Smooth muscle cell (in vitro differentiated cells): ENCODE measurements around the gene TMOD1. TPM values are rescaled to one million over a fixed set of nuclear protein-coding genes. Genes with fewer than 3 reads are reported as not detected.

Source experiments
- DNase-seq: peaks from one replicate; lab custom pipeline; 2025; ENCODE audit not compliant: unreplicated experiment; lab: John Stamatoyannopoulos, UW
- H2AFZ ChIP-seq: fragments of 200-600 bp; sonication (generic); 2 replicates; pipeline ENCODE4 v1.6.0; 2016; ENCODE audit warnings: antibody characterized with exemption, low read depth, mild to moderate bottlenecking
- H3F3A ChIP-seq: fragments of 200-600 bp; sonication (generic); 2 replicates; pipeline ENCODE4 v1.6.0; 2017; ENCODE audit warnings: antibody characterized with exemption, low read depth
- H3K27ac ChIP-seq: fragments of 200-600 bp; sonication (generic); 2 replicates; pipeline ENCODE4 v1.5.1; 2016; ENCODE audit warnings: low read depth, mild to moderate bottlenecking
- H3K27me3 ChIP-seq: fragments of 200-600 bp; sonication (generic); 2 replicates; pipeline ENCODE4 v1.6.1; 2016; ENCODE audit warnings: low read depth, mild to moderate bottlenecking
- H3K36me3 ChIP-seq: fragments of 200-600 bp; sonication (generic); 2 replicates; pipeline ENCODE4 v1.5.1; 2016; ENCODE audit warnings: low read depth
- H3K4me1 ChIP-seq: fragments of 200-600 bp; sonication (generic); 2 replicates; pipeline ENCODE4 v1.5.1; 2016; ENCODE audit warnings: low read depth
- H3K4me2 ChIP-seq: fragments of 200-600 bp; sonication (generic); 2 replicates; pipeline ENCODE4 v1.6.0; 2016; ENCODE audit warnings: mild to moderate bottlenecking
- H3K4me3 ChIP-seq: fragments of 200-600 bp; sonication (generic); 2 replicates; pipeline ENCODE4 v1.5.1; 2016; ENCODE audit warnings: mild to moderate bottlenecking
- H3K79me2 ChIP-seq: fragments of 200-600 bp; sonication (generic); 2 replicates; pipeline ENCODE4 v1.6.0; 2016; ENCODE audit warnings: low read depth, mild to moderate bottlenecking
- H3K9ac ChIP-seq: fragments of 200-600 bp; sonication (generic); 2 replicates; pipeline ENCODE4 v1.6.0; 2016; ENCODE audit warnings: low read depth
- H3K9me3 ChIP-seq: fragments of 200-600 bp; sonication (generic); replicated peaks from 2 replicates; pipeline ENCODE4 v1.5.1; 2016; ENCODE audit warnings: low read depth
- H4K20me1 ChIP-seq: fragments of 200-600 bp; sonication (generic); 2 replicates; pipeline ENCODE4 v1.6.0; 2016; ENCODE audit warnings: low read depth
- WGBS: methylation state at CpG from one replicate; pipeline ENCODE4 v1.1.7; 2016; ENCODE audit warnings: low lambda C conversion rate; 5-methylcytosine and 5-hydroxymethylcytosine counted together
- polyA plus RNA-seq: library from polyadenylated mRNA; unstranded; fragments of >200 nt; fragmentation: Nextera tagmentation; extraction: Ambion mirVana; gene quantifications from 2 replicates; pipeline ENCODE4 v1.2.1, GENCODE V29; 2016
- total RNA-seq: library from RNA; depleted of rRNA; stranded (reverse); fragments of >200 nt; gene quantifications from 2 replicates; pipeline ENCODE4 v1.2.3, GENCODE V29; 2014
- TF ChIP-seq, protein P1 (sequence below): fragments of 200-600 bp; sonication (generic); IDR thresholded peaks from 2 replicates; pipeline ENCODE4 v1.5.1; 2017; ENCODE audit warnings: borderline replicate concordance, mild to moderate bottlenecking, antibody characterized with exemption; ENCODE audit not compliant: insufficient read depth, poor library complexity, severe bottlenecking

TMOD1 gene
- total and polyA plus RNA-seq, 2 experiments from 2014 or later: 0.18 to 0.19 TPM

GRCh38 chr9:97511655-97512427 lies 10.4 kb downstream of the TMOD1 start:
- TF ChIP-seq, protein P1, sequence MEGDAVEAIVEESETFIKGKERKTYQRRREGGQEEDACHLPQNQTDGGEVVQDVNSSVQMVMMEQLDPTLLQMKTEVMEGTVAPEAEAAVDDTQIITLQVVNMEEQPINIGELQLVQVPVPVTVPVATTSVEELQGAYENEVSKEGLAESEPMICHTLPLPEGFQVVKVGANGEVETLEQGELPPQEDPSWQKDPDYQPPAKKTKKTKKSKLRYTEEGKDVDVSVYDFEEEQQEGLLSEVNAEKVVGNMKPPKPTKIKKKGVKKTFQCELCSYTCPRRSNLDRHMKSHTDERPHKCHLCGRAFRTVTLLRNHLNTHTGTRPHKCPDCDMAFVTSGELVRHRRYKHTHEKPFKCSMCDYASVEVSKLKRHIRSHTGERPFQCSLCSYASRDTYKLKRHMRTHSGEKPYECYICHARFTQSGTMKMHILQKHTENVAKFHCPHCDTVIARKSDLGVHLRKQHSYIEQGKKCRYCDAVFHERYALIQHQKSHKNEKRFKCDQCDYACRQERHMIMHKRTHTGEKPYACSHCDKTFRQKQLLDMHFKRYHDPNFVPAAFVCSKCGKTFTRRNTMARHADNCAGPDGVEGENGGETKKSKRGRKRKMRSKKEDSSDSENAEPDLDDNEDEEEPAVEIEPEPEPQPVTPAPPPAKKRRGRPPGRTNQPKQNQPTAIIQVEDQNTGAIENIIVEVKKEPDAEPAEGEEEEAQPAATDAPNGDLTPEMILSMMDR: no peak
- no peaks in the 10 kb centered on the region for H4K20me1 ChIP-seq
- no peak overlapping the region for H2AFZ ChIP-seq
- H3K9ac ChIP-seq: no peak overlapping the region
- no peaks in the 10 kb centered on the region for H3F3A ChIP-seq
- H3K36me3 ChIP-seq: no peaks in the 10 kb centered on the region
- H3K79me2 ChIP-seq: no peaks in the 10 kb centered on the region
- DNase-seq: no peak
- H3K4me2 ChIP-seq: no peak overlapping the region
- H3K4me1 ChIP-seq: peaks cover 8% of the 10 kb centered on the region
- H3K27ac ChIP-seq: no peak overlapping the region
- no peaks in the 10 kb centered on the region for H3K9me3 ChIP-seq
- no peak overlapping the region for H3K4me3 ChIP-seq
- peaks cover 40% of the 10 kb centered on the region for H3K27me3 ChIP-seq
- WGBS: 78% methylated on average over 6 of the region's 6 CpGs

DNA sequence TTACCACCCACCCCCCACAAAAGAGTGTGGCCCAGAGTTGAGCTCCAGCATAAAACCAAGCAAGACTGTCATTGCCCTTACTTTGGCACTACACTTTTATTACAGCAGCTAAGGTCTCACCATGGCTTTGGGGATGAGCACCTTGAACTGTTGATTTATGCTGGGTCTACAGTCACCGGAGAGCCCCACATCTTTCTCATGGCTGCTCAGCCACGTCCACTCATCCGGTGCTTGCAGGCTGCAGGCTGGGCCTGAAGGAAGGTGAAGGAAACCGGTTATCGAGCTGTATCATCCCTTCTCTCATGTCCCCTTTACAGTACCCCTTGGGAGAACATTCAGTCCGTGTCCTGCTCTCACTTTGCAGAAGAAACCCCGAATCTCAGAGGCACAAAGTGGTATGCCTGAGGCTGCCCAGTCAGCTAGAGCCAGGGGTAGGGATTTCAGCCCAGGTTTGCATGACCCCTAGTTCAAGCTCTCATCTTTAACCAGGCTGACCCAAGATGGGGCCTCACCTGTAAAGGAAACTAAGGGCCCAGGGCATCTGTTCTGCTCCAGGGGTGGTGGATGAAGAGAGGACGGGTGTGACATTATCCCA lies 11.6 kb downstream of the TMOD1 start:
- H3K36me3 ChIP-seq: no peaks in the 10 kb centered on the region
- H3F3A ChIP-seq: no peaks in the 10 kb centered on the region
- WGBS: 85% methylated on average over 8 of the region's 8 CpGs
- H4K20me1 ChIP-seq: no peaks in the 10 kb centered on the region
- TF ChIP-seq, protein P1: no peak
- H3K4me3 ChIP-seq: no peak overlapping the region
- H3K27ac ChIP-seq: no peak overlapping the region
- H3K4me1 ChIP-seq: peaks cover 8% of the 10 kb centered on the region
- no peak overlapping the region for H2AFZ ChIP-seq
- no peak for DNase-seq
- no peak overlapping the region for H3K4me2 ChIP-seq
- H3K9me3 ChIP-seq: no peaks in the 10 kb centered on the region
- H3K27me3 ChIP-seq: peaks cover 33% of the 10 kb centered on the region
- H3K9ac ChIP-seq: no peak overlapping the region
- no peaks in the 10 kb centered on the region for H3K79me2 ChIP-seq

GRCh38 chr9:97514531-97514930 lies 13.1 kb downstream of the TMOD1 start:
- WGBS: 94% methylated on average over 9 of the region's 9 CpGs
- peaks cover 8% of the 10 kb centered on the region for H3K4me1 ChIP-seq

More at GRCh38 chr9:97514531-97514930, 13.1 kb downstream of the TMOD1 start:
- no peak overlapping the region for H2AFZ ChIP-seq
- H4K20me1 ChIP-seq: no peaks in the 10 kb centered on the region
- no peak overlapping the region for H3K9ac ChIP-seq
- no peaks in the 10 kb centered on the region for H3K9me3 ChIP-seq
- H3K27ac ChIP-seq: no peak overlapping the region
- no peak overlapping the region for H3K4me2 ChIP-seq
- TF ChIP-seq, protein P1: no peak
- H3K79me2 ChIP-seq: no peaks in the 10 kb centered on the region
- no peak overlapping the region for H3K4me3 ChIP-seq
- peaks cover 25% of the 10 kb centered on the region for H3K27me3 ChIP-seq
- no peak for DNase-seq
- no peaks in the 10 kb centered on the region for H3K36me3 ChIP-seq
- H3F3A ChIP-seq: no peaks in the 10 kb centered on the region
